Upper lobe of left lung (tissue), 6 donors: ENCODE data around the gene TIMM21. TPM values are rescaled to one million over a fixed set of nuclear protein-coding genes. Genes with fewer than 3 reads are reported as not detected.

Experiments
- ATAC-seq, 2 donors: fragments of 200-7000 bp; cut with Tn5 transposase; one replicate each; pipeline ENCODE4 v1.9.1; 2022; ENCODE audit warnings: mild to moderate bottlenecking in 2 of 2, moderate library complexity in 2 of 2; ENCODE audit not compliant: low FRiP score in 2 of 2
- DNase-seq, 2 donors: peaks; one replicate each; pipeline ENCODE4 v3.0.0-alpha.2; 2019 to 2020
- H3K27ac ChIP-seq, 4 donors: fragments of 200-600 bp; sonication (generic); one replicate each; pipeline ENCODE4 v1.5.1; 2016 to 2019
- H3K27me3 ChIP-seq, 4 donors: fragments of 200-600 bp; sonication (generic); one replicate each; pipeline ENCODE4 v1.5.1; 2017 to 2019
- H3K36me3 ChIP-seq, 4 donors: fragments of 200-600 bp; sonication (generic); one replicate each; pipeline ENCODE4 v1.5.1; 2016 to 2019
- H3K4me1 ChIP-seq, 4 donors: fragments of 200-600 bp; sonication (generic); one replicate each; pipeline ENCODE4 v1.5.1; 2018 to 2019
- H3K4me3 ChIP-seq, 4 donors: fragments of 200-600 bp; sonication (generic); one replicate each; pipeline ENCODE4 v1.5.1; 2017 to 2019; ENCODE audit warnings: mild to moderate bottlenecking in 2 of 4, moderate library complexity in 1 of 4
- H3K9me3 ChIP-seq, 4 donors: fragments of 200-600 bp; sonication (generic); one replicate each; pipeline ENCODE4 v1.5.1; 2018 to 2019
- CTCF ChIP-seq, 6 experiments: fragments of 450-650 bp in 4 of 6; fragments of 200-600 bp in 2 of 6; sonication (generic) in 2 of 6; IDR thresholded peaks; one replicate each; pipeline ENCODE4 v1.5.1; 2016 to 2019; ENCODE audit warnings: antibody characterized with exemption in 6 of 6
- EP300 ChIP-seq, 4 donors: sonication (generic); formaldehyde crosslinking; IDR thresholded peaks; one replicate each; pipeline ENCODE4 v1.5.1; 2017; ENCODE audit warnings: antibody characterized with exemption in 4 of 4, control low read depth in 2 of 4
- POLR2A ChIP-seq, 4 donors: fragments of 450-650 bp; IDR thresholded peaks; one replicate each; pipeline ENCODE4 v1.5.1; 2016 to 2017; ENCODE audit warnings: antibody characterized with exemption in 4 of 4, mild to moderate bottlenecking in 2 of 4
- POLR2AphosphoS5 ChIP-seq, 2 donors: sonication (generic); formaldehyde crosslinking; IDR thresholded peaks; one replicate each; pipeline ENCODE4 v1.5.1; 2017; ENCODE audit warnings: antibody characterized with exemption in 2 of 2
- WGBS, 2 donors: methylation state at CpG; one replicate each; pipeline ENCODE4 v1.1.5; 2017 to 2018; 5-methylcytosine and 5-hydroxymethylcytosine counted together
- total RNA-seq, 6 donors: library from RNA; depleted of rRNA in 4 of 6; stranded (reverse); fragments of >200 nt in 4 of 6; gene quantifications; one replicate each; pipeline versions ENCODE4 v1.1.0 to v1.2.1, GENCODE V29; 2016 to 2021
- donor health status: DM: no; HTN: no; CAD: no; lungs with moderate emphysema.
- donor health status: DM: no; HTN: yes; CAD: no; lungs with severe emphysema.

The TIMM21 gene
- total RNA-seq, 6 donors from 2014 or later, result 13.0 to 48.2 (median 23.3) TPM

- no peaks in the 10 kb centered on the region for H3K36me3 ChIP-seq
- peaks cover 0 to 6% (median 2%) of the 10 kb centered on the region in 4 donors for H3K9me3 ChIP-seq
- H3K27ac ChIP-seq, result no peak overlapping the region
- H3K27me3 ChIP-seq, result no peaks in the 10 kb centered on the region
- H3K4me1 ChIP-seq, result no peaks in the 10 kb centered on the region
- no peak for DNase-seq
- no peak for TF ChIP-seq EP300 (IDR thresholded peaks at IDR 0.05)
- no peak for TF ChIP-seq POLR2A (IDR thresholded peaks at IDR 0.05)
- TF ChIP-seq CTCF (IDR thresholded peaks at IDR 0.05), result no peak
- no peak for TF ChIP-seq POLR2AphosphoS5 (IDR thresholded peaks at IDR 0.05)
- no peak for ATAC-seq
- H3K4me3 ChIP-seq, result no peak overlapping the region
These were observed 34.6 kb upstream of the TIMM21 start for GRCh38 chr18:74113711-74114110.

- Histone ChIP-seq H3K9me3 (peaks cover 0 to 6% (median 0%) of the 10 kb centered on the region in 4 donors), H3K4me1 (no peaks in the 10 kb centered on the region), H3K36me3 (no peaks in the 10 kb centered on the region), H3K27ac (no peak overlapping the region), H3K4me3 (no peak overlapping the region), H3K27me3 (no peaks in the 10 kb centered on the region)
- DNase-seq, result no peak
- WGBS, 2 donors, result 70% methylated on average over 1 of the region's 1 CpG; no CpG with 5 or more reads in 1 of the 2 donors
- no peak for TF ChIP-seq POLR2AphosphoS5 (IDR thresholded peaks at IDR 0.05)
- TF ChIP-seq CTCF (IDR thresholded peaks at IDR 0.05), result no peak
- no peak for TF ChIP-seq EP300 (IDR thresholded peaks at IDR 0.05)
- TF ChIP-seq POLR2A (IDR thresholded peaks at IDR 0.05), result no peak
- no peak for ATAC-seq
These were observed 34.2 kb upstream of the TIMM21 start for GRCh38 chr18:74114116-74114515.

GRCh38 chr18:74115046-74115445, 33.3 kb upstream of the TIMM21 start:
- ATAC-seq (no peak), DNase-seq (no peak)
- Histone ChIP-seq H3K4me1 (no peaks in the 10 kb centered on the region), H3K27me3 (no peaks in the 10 kb centered on the region), H3K27ac (no peak overlapping the region), H3K9me3 (peaks cover 0 to 6% (median 0%) of the 10 kb centered on the region in 4 donors), H3K4me3 (no peak overlapping the region), H3K36me3 (no peaks in the 10 kb centered on the region)
- WGBS, 2 donors, result 75 to 77% methylated on average over 4 of the region's 4 CpGs
- no peak for TF ChIP-seq POLR2AphosphoS5 (IDR thresholded peaks at IDR 0.05)
- no peak for TF ChIP-seq POLR2A (IDR thresholded peaks at IDR 0.05)
- no peak for TF ChIP-seq EP300 (IDR thresholded peaks at IDR 0.05)
- no peak for TF ChIP-seq CTCF (IDR thresholded peaks at IDR 0.05)

- Histone ChIP-seq H3K9me3 (peaks cover 0 to 6% (median 0%) of the 10 kb centered on the region in 4 donors), H3K27me3 (no peaks in the 10 kb centered on the region), H3K27ac (no peak overlapping the region), H3K4me1 (no peaks in the 10 kb centered on the region), H3K4me3 (no peak overlapping the region), H3K36me3 (no peaks in the 10 kb centered on the region)
- 42% methylated on average over 9 of the region's 9 CpGs for WGBS, 2 donors
- TF ChIP-seq CTCF (IDR thresholded peaks at IDR 0.05), result peak; percentile 17 to 61 (median 36)
- TF ChIP-seq POLR2AphosphoS5 (IDR thresholded peaks at IDR 0.05), result no peak
- no peak for TF ChIP-seq EP300 (IDR thresholded peaks at IDR 0.05)
- DNase-seq (no peak), ATAC-seq (peak; percentile 47 to 72)
These were observed 31.4 kb upstream of the TIMM21 start for GRCh38 chr18:74116633-74117554.
